Omental fat pad (tissue), 4 donors: ENCODE measurements around the gene ZDHHC3. TPM values are rescaled to one million over a fixed set of nuclear protein-coding genes. Genes with fewer than 3 reads are reported as not detected.

Experiments
- ATAC-seq: fragments of 150-250 bp; one replicate; pipeline ENCODE4 v1.9.1; 2016; ENCODE audit warnings: mild to moderate bottlenecking, moderate library complexity; ENCODE audit not compliant: low FRiP score
- DNase-seq: peaks from one replicate; pipeline ENCODE4 v3.0.0-alpha.2; 2019; ENCODE audit warnings: low spot score
- total RNA-seq, 4 donors: library from RNA; depleted of rRNA; stranded (reverse); fragments of >200 nt; gene quantifications; one replicate each; pipeline ENCODE4 v1.1.0, GENCODE V29; 2016
- TF ChIP-seq, protein P1 (sequence below), 3 donors: fragments of 450-650 bp; IDR thresholded peaks; one replicate each; pipeline ENCODE4 v1.5.1; 2016 to 2017; ENCODE audit warnings: antibody characterized with exemption in 3 of 3, mild to moderate bottlenecking in 3 of 3, moderate library complexity in 2 of 3

ZDHHC3 gene
- total RNA-seq, 4 donors from 2014 or later, result 72.0 to 99.8 (median 80.1) TPM

DNA sequence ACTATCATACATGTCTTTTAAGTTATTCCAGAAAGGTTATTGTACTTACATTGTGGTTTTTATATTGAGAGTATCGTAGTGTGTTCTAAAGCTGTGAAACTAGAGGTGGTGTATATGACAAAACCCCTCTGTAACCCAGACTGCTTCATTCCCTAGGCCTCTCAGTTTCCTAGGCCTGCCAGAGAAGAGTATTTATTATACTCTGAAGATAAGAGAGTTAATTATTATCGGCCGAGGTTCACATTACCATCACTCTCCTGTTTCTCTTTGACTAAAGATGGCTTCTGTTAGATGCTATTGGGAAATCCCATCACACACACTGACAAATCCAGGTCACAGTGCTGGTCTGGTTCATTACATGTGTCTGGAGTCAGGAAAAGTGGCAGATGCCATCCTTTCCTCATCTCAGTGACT lies 20.6 kb upstream of the ZDHHC3 start:
- TF ChIP-seq, protein P1, sequence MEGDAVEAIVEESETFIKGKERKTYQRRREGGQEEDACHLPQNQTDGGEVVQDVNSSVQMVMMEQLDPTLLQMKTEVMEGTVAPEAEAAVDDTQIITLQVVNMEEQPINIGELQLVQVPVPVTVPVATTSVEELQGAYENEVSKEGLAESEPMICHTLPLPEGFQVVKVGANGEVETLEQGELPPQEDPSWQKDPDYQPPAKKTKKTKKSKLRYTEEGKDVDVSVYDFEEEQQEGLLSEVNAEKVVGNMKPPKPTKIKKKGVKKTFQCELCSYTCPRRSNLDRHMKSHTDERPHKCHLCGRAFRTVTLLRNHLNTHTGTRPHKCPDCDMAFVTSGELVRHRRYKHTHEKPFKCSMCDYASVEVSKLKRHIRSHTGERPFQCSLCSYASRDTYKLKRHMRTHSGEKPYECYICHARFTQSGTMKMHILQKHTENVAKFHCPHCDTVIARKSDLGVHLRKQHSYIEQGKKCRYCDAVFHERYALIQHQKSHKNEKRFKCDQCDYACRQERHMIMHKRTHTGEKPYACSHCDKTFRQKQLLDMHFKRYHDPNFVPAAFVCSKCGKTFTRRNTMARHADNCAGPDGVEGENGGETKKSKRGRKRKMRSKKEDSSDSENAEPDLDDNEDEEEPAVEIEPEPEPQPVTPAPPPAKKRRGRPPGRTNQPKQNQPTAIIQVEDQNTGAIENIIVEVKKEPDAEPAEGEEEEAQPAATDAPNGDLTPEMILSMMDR (IDR thresholded peaks at IDR 0.05), result no peak
- ATAC-seq (no peak), DNase-seq (no peak)

DNA sequence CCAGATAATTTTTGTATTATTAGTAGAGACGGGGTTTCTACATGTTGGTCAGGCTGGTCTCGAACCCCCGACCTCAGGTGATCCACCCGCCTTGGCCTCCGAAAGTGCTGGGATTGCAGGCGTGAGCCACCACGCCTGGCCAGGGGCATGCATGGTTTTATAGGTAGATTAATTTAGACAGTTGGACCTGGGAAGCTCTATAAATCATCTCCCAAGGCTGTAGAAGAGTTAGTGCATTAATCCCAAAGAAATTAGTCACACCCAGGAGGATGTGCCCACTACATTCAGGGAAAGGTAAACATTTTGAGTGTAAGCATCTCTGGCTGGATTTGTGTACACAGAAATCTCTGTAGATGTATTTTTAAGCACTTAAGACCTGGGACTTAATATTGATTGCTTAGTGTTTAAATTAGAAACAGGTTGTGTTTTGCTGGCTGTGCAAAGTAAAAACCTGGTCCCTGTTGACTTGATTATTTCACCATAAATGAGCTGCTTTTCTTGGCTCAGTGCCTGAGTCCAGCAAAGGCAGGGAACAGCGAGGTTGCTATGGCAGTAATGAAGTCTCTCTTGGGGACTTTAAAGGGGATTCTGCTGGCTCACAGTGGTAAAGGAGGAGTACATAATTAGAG lies 19.3 kb upstream of the ZDHHC3 start:
- DNase-seq (no peak), ATAC-seq (no peak)
- TF ChIP-seq, protein P1 (IDR thresholded peaks at IDR 0.05), result no peak

DNA sequence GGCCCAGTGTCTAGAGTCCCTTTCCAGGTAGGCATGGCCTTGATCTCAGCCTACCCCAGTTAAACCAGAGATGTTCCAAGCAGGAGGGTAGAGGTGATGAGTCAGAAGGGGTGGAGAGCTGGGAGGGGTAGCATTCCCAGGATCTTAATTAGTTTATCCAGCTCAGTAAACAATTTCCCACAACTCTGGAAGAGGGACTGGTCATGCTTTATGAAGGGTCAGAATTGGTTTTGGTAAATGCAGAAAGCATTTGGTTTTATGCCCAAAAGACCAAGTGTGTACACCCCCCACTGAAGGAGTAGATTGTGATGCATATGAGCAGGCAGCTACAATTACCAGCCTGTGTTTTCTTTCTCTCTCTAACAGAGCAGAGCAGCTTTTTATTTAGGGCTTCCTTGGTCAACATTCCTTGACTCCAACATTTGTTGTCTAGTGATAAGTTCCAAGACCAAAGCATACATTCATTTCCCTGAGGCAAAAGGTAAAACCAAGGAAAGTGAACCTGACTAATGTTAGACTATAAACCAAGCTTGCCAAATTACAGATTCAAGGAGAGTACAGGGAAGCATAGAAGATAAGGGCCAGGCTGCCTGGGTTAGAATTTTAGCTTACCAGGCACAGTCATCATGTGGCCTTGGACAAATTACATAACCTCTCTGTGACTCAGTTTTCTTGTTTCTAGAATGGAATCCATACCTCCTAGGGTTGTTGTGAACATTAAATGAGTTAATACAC lies 17.7 kb upstream of the ZDHHC3 start:
- TF ChIP-seq, protein P1 (IDR thresholded peaks at IDR 0.05), result no peak
- no peak for DNase-seq
- peak; percentile 41 for ATAC-seq

DNA sequence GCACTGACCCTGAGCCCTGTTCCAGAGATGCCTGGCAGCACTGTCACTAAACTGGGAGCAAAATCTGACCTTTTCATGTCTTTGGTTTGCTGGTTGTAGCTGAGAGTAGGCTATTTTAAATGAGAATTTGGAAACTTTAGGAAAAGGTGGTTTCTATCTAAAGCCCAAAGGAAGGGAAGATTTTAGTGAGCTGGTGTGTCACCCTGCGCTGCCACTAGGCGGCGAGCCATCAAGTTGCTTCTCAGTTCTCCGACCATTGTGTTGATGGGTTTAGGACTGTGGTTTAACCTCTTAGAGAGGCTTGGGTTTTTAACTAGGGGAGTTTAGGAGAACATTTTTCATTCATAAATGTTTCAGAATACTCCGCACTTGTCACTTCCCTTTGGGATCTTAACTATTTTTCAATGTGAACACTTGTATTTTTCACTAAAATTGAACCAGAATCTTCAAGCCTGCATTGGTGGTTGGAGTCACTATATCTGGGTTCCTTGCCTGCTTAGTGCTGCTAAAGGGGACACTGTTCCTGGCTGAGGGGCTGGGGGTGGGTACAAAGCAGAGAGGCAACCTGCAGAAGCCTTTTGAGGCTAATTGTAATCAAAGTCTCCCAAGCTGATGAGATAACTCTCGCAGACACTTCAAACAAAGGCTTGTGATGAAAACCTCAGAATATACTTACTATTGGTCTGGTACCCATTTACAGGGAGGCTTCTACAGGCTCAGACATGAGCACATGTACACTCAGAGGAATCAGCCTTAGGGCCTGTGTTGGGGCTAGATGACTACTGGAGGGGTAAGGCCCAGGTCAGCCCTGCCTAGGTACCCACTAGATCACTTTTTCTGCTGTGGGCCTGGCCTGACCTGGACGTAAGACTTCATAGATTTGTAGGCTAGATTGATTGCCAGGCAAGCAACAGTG lies 16.8 kb upstream of the ZDHHC3 start:
- DNase-seq (no peak), ATAC-seq (no peak)
- TF ChIP-seq, protein P1 (IDR thresholded peaks at IDR 0.05), result no peak

DNA sequence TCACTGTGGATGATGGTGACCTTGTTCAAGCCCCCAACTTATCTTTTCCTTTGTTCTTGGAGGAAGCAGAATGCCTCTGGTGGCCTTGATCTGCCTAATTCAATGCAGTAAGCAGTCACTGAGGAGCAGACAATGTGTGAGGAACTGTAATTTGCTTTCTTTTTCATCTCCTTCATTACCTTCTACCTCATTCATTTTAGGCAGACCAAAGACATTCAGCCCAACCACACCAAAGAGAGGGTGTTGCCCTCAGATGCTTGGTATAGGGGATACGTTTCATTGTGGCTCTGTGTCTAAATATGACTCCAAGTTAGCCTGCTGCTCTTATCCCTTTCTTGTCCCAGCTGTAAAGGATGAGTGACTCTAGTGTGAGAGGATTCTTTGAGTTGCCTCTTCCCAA lies 15.4 kb upstream of the ZDHHC3 start:
- TF ChIP-seq, protein P1 (IDR thresholded peaks at IDR 0.05), result no peak
- ATAC-seq (no peak), DNase-seq (no peak)

DNA sequence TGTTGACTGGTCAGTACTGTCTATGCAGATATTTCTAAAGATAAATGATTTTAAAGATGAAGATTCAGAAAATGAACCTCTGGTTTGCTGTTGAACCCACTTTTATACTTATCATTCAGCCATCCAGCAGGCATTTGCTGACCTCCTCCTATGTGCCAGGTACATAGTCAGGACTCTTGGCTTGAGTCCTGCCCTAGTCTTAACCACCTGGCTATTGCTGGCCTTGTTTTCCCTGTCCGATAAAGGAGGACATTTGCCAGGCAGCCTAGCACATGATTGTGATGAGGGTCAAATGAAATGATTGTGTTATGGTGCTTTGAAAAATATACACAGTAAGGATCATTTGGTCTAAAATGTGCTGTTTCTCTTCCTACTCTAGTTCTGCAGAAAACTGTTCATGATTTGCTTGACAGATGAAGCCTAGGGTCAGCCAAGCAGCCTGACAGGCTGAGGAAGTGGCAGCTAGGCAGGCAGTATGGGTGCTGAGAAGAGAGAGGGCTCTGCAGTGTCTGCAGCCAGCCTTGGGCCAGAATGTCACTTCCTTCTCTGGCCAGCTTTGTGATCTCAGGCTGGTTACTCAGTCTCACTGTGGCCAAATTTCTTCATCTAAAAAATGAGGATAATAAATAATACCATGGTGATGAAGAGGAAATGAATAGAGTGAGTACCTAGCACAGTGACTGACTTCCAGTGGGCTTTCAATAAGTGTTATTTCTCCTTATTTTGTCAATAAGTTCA lies 13.8 kb upstream of the ZDHHC3 start:
- ATAC-seq, result no peak
- TF ChIP-seq, protein P1 (IDR thresholded peaks at IDR 0.05), result no peak
- no peak for DNase-seq
